OCI-LY7 (cell line): ENCODE data around the gene C9orf78.

Source experiments
- EZH2phosphoT487 ChIP-seq: fragments of 200-600 bp; sonication (generic); IDR thresholded peaks from 2 replicates; pipeline ENCODE4 v1.6.1; 2018; ENCODE audit warnings: low read depth, borderline replicate concordance, mild to moderate bottlenecking, mixed run types, antibody characterized with exemption, low read length, moderate library complexity, mixed read lengths
- TF ChIP-seq, protein P1 (sequence below): fragments of 200-600 bp; sonication (generic); conservative IDR thresholded peaks from 2 replicates; pipeline ENCODE4 v1.5.1; 2014; ENCODE audit warnings: mild to moderate bottlenecking, antibody characterized with exemption, low read length, moderate library complexity, mixed read lengths

DNA sequence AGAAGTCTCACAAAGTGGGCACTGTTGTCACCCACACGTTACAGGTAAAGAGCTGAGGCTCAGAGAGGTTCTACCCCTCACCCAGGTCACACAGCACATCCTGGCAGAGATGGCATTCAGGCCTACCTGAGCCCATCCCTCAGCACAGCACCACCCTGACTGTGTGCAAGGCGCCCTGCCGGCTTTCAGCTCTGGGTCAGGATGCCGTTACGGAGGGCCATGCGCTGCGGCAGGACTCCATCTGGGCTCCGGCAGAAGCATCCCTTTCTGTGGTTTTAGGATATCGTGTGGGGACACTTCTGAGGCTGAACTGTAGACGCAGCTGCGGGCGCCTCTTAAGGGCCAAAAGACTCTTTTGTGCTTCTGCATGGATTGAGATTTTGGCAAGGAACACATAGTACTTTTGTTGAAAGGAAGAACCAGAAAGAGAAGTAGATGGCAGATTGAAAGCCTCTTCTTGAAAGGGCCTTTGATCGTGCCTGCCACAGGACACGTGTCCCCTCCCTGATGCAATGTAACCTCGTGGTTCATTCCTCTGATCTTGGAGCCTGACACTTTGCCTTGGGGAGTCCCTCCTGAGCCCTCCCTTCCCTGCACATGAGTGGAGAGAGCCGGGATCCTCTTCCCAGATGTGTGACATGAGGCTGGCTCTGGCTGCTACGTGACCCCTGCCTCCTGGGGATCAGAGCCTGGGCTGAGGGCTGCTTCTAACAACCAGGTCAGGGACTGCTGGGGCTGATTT is 31.5 kb upstream of the C9orf78 start:
- TF ChIP-seq, protein P1, sequence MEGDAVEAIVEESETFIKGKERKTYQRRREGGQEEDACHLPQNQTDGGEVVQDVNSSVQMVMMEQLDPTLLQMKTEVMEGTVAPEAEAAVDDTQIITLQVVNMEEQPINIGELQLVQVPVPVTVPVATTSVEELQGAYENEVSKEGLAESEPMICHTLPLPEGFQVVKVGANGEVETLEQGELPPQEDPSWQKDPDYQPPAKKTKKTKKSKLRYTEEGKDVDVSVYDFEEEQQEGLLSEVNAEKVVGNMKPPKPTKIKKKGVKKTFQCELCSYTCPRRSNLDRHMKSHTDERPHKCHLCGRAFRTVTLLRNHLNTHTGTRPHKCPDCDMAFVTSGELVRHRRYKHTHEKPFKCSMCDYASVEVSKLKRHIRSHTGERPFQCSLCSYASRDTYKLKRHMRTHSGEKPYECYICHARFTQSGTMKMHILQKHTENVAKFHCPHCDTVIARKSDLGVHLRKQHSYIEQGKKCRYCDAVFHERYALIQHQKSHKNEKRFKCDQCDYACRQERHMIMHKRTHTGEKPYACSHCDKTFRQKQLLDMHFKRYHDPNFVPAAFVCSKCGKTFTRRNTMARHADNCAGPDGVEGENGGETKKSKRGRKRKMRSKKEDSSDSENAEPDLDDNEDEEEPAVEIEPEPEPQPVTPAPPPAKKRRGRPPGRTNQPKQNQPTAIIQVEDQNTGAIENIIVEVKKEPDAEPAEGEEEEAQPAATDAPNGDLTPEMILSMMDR: no peak
- TF ChIP-seq EZH2phosphoT487: no peak
